CD4-positive, alpha-beta T cell treated with Interleukin-6 for 4 hours (primary cell): ENCODE measurements around the gene CLOCK.
"Not testable (repeated sequence)": the region's sequence is repeated elsewhere in the genome, so short reads cannot be mapped to it uniquely, and the experiment has no call there.

Experiments
- DNase-seq: peaks from one replicate; pipeline ENCODE4 v3.0.0-alpha.2; 2020; ENCODE audit warnings: mixed read lengths

CLOCK gene, protein sequence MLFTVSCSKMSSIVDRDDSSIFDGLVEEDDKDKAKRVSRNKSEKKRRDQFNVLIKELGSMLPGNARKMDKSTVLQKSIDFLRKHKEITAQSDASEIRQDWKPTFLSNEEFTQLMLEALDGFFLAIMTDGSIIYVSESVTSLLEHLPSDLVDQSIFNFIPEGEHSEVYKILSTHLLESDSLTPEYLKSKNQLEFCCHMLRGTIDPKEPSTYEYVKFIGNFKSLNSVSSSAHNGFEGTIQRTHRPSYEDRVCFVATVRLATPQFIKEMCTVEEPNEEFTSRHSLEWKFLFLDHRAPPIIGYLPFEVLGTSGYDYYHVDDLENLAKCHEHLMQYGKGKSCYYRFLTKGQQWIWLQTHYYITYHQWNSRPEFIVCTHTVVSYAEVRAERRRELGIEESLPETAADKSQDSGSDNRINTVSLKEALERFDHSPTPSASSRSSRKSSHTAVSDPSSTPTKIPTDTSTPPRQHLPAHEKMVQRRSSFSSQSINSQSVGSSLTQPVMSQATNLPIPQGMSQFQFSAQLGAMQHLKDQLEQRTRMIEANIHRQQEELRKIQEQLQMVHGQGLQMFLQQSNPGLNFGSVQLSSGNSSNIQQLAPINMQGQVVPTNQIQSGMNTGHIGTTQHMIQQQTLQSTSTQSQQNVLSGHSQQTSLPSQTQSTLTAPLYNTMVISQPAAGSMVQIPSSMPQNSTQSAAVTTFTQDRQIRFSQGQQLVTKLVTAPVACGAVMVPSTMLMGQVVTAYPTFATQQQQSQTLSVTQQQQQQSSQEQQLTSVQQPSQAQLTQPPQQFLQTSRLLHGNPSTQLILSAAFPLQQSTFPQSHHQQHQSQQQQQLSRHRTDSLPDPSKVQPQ

DNA sequence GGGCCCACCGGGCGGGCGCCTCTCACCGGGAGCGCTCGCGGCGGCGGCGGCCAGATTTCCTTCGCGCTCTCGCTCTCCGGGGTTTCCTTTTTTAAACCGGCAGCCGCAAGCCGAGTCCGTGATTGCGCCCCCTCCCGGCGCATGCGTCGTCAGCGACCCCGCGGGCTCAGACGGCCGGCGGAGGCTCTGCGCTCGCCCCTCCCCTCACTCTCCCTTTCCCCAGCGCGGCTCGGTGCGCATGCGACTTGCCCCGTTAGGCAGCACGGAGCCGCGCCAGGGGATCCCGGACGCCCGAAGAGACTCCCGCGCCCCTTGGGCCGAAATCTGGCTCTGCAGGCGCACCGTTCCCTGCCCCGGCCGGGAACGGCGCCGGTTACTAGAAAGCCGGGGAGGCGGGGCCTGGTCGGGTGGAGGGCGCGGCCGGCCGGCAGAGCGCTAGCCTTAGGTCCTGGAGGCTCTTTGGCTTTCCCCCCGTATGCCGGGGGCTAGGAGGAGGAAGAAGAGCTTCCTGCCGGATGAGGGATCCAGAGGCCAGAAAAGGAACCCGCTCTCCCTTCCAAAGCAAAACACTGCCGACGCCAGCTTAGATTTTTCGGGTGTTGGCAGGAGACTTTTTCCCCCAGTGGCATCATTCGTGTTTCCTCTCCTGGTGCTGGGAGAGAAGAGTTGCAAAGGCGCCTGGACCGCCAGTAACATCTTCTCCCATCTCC is at the start of gene CLOCK:
Gene CLOCK (minus strand): TSS at position 154 of the 710 bp plus-strand sequence. CDS start 64,124 bp downstream, outside the sequence.
- peak; percentile 91 for DNase-seq

DNA sequence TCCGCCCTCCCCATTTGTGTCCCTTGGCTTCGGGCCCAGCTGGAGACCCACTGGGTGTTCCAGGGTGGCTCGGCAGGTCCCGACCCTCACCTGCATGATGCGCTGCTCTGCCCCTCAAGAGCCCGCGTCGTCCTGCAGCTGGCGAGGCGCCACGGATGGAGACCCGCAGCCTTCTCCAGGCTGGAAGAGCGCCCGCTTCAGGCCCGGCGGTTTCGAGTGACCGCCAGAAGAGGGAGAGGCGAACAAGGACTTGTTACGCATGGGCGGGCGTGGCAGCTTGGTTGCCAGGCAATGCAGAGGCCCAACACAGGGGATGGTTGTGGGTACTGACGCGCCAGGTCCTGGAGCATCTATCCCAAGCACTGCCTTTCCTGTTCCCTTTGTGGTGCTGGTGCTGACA is 45.3 kb upstream of the CLOCK start, which contains the start of gene PDCL2:
Gene PDCL2 (minus strand): TSS at position 232 of the 400 bp plus-strand sequence. CDS start 136 bp downstream, at position 96.
- DNase-seq = no peak

DNA sequence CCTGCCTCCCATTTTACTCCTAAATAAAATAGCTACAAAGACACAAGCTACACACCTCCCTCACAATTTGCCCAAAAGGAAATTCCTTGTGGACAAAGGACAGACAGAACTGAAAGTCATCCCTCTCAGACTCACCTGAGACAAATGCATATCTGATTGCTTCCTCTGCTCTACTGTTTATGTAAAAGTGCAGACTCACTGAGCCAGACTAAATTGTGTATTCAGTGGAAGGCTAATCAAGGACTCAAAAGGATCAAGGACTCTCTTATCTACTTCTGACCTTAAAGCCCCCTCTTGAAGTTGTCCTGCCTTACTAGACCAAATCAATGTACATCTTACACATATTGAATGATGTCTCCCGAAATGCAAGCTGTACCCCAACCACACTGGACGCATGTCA is 41.5 kb upstream of the CLOCK start:
- DNase-seq = no peak

DNA sequence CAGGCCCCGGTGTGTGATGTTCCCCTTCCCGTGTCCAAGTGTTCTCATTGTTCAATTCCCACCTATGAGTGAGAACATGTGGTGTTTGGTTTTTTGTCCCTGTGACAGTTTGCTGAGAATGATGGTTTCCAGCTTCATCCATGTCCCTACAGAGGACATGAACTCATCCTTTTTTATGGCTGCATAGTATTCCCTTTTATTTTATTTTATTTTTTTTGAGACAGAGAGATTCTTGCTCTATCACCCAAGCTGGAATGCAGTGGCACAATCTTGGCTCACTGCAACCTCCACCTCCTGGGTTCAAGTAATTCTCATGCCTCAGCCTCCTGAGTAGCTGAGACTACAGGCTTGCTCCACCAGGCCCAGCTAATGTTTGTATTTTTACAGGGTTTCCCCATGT is 36.1 kb upstream of the CLOCK start:
- not testable (repeated sequence) for DNase-seq

DNA sequence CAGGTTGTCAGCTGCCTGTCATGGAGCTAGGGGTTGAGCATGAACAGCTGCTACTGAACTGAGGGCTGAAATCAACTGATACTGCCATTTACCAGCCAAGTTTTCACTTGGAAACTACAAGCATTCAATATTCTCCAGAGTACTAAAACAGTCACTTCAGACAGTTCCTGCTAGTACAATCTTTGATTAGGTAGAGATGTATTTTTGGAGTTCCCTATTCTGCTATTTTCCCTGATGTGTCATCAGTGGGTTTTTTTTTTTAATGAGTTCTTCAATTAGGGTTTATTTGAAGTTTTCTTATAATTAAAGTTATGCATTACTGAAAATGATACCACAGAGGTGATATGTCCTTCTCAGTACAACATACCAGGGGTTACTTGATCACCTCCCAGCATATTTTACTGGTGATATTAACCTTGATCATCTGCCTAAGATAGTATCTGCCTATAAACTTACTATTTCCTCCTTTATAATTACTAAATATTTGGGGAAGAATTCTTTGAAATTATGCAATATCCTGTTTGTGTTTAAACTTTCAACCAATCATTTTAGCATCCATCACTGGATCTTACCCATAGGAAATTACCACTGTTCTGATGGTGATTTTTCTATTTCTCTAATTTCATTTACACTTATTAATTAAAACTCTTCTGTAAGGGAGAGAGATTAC is 31.8 kb upstream of the CLOCK start:
- DNase-seq = no peak

DNA sequence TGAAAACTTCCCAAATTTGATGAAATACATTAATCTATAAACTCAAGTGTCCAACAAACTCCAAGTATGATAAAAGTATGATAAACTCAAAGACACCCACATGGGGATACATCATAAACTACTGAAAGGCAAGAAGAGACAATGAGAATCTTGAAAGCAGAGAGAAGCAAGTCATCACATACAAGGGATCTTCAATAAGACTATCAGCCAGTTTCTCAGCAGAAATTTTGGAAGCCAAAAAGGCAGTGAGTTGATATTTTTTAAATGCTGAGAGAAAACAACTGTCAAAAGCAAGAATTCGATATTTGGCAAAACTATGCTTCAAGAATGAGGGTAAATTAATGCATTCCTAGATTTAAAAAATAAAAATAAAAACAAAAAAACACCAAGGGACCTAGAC is 28.8 kb upstream of the CLOCK start:
- no peak for DNase-seq

DNA sequence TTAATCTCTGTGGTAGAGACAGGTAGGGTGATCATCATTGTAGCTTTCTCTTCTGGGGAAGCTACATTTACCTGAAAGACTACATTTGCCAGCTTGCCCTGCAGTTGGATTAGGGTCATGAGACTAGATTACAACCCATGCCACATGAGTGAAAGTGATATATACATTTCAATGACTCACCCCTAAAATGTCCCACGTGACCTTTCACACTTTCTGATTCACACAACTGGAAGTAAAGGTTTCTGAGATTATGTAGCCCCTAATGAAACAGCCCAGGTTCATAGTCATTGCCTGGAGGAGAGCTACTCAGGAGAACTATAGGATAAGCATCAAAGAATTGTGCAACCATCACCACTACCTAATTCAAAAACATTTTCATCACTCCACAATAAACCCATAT is 27.5 kb upstream of the CLOCK start:
- no peak for DNase-seq

DNA sequence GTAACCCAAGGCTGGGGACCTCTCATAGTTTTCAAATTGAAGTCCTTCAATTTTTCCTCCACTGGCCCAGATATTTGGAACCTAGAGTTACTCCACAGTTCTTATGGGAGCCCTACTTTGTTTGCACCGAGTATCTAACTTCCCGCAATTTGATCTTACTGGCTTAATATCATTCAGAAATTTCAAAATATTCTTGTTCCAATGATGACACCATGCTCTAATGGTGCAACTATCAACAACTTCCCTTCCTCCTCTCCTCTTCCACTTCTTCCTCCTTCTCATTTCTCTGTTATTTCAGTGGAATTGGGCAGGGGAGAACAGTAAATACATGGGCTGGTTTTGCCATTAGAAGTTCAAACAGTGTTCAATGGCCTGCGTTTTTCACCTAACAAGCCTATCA is 25.1 kb upstream of the CLOCK start:
- DNase-seq = no peak

DNA sequence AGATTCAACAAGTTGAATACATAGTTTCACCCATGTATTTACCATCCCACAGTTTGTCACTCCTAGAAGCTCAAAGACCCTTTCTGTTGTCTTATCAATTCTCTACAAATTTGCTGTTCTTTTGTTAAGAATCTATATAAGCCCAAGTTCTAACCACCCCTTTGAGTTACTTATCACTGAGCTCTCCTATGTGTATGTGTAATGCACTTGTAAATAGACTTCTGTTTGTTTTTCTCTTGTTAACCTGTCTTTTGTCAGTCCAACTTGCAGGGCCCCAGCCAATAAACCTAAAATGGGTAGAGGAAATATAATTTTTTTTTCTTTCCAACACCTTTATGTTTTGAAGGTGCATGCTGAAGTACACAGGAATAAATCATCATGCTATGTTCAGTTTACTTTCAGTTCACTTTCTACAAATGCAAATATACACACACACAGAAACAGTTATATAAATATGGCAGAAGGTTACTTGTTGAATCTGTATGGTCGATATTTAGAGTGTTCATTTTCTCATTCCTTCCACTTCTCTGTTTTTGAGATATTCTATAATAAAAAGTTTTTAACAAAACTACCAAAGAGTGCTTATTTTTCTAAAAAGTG is 22.3 kb upstream of the CLOCK start:
- no peak for DNase-seq

DNA sequence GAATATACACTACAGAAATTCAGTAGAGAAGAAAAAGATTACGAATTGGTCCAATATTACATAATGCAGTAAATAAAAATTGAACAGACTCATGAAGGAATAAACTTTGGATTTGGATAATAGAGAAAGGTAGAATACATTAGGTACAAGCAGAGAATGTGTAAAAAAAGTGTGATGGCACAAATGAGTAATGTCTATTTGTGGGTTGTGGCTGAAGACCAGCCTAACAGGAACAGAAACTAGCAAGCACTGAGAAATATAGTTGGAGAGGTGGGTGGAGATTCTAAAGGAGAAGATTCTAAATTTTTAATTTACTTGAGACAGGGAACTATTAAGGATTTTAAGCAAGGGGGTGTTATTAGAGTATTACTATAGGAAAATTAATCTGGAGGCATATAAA is 15.2 kb upstream of the CLOCK start:
- DNase-seq = no peak

DNA sequence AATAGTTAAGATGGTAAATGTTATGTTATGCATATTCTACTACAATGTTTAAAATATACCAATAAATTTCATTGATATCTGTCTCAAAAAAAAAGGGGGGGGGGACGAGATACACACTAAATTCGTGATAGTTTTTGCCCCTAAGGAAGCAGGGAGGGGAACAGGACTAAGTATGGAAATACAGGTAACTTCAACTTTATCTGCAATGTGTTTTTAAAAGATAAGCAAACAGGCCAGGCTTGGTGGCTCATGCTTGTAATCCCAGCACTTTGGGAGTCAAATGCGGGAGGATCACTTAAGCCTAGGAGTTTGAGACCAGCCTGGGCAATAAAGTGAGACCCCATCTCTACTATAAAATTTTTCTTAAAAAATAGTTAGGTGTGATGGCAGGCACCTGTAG is 13.4 kb upstream of the CLOCK start:
- DNase-seq = no peak

DNA sequence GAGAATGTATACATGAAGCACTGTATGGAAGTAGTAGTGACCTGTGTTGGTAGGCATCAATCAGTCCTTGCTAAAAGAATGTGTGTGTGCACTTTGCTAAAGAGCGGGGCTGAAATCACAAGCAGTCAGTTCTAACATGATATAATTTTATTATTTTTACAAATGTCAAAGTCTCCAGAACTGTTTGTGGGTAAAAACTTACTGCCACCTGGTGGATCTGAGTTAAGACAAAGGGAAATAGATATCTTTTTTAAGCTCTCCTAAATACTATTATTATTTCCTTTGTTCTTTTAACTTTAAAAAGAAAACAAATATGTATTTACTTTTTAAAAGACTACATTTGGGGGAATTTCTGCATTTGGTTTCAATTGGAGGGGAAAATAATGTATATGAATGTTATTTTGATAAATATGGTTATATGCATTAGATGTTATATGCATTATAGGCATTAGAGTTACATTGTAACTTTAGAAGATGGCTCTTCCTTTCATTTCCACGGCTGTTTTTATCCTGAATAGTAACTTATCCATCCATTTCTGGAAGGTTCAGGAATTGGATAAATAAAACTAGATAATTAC is 7.8 kb upstream of the CLOCK start:
- DNase-seq = no peak

DNA sequence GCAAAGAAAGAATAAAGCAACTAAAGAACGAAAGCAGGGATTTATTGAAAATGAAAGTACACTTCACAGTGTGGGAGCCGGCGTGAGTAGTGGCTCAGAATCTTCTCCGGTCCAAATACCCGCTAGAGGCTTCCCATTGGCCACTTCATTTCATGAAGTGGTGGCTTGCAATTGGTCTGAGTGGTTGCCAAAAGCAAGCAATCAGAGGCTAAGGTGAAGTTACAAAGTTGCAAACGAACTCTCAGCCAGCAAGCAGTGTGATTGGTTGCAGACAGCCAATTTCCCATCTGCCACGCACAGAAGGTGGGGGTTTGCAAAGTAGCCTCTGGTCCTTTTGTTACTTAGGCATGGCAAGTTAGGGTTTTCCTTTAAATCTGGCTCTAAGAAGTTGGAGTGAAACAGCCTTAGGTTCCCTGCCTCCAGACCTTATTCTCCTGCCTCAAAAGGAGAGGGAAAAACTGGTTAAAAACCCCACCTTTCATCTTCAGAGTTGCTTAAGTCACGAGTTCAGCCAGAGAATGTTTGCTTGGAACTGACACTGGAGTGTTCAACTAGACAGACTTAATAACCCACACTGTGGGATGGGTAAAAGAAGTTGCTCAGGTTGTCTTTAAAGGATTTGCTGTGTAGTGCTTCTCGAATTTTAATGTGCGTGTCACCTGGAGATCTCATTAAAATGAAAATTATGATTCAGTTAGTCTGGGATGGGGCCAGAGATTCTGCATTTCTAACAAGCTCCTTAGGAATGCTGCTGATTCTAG is 6.9 kb upstream of the CLOCK start:
- DNase-seq = peak; percentile 16

DNA sequence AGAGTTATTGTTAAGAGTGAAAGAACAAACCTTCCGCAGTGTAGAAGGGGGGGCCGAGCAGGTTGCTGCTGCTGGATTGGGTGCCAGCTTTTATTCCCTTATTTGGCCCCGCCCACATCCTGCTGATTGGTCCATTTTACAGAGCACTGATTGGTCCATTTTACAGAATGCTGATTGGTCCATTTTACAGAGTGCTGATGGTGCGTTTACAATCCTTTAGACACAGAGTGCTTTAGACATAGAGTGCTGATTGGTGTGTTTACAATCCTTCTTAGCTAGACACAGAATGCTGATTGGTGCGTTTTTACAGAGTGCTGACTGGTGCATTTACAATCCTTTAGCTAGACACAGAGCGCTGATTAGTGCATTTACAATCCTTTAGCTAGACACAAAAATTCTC is 5.3 kb upstream of the CLOCK start:
- not testable (repeated sequence) for DNase-seq

DNA sequence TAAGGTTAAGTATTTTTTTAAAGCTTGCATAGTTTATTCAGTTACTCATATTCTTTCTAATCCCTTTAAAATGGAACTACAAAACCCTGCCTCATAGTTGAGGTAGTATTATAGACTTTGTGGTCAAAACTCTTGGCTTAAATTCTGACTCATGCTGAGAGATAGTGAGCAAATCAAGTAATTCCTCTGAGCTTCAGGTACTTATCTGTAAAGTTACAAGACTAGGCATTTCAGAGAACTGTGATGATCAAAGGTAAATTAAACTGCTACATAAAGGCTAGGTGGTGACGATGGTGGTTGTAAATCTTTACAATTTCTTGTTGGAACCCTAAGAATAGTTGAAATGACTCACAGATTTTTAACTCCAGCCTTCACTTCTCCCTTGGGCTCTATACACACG is 3.2 kb upstream of the CLOCK start:
- no peak for DNase-seq

DNA sequence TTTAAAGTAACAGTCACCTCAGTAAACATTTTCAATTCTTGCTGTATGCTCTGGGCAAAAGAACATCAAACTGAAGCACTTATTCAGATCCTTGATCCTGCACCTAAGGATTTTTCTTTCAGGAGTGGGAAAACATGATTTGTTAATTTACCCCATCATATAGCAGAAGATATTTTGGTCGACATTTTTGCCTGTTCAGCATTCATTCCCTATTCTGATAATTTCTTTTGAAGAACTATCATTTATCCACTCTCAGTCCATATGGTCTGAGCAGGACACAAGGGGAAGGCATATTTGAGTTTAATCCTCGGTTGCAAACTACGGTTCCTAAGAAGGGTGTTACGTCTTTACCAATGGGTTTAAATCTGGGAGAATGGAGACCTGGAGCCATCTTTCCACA is 1.2 kb upstream of the CLOCK start:
- no peak for DNase-seq

DNA sequence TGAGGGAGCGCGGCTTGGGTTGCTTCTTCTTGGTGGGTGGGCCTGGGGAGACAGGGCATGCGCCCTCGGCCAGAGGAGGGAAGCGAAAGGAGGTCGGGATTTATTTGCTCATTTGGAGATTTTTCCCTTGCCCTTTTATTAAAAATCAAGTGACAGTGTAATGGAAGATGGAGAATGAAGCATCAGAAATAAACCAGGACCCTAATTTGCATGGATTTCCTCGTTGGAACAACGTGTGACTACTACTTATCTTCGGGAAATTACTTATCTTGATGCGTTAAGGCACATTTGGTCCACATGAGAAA is 709 bp upstream of the CLOCK start:
- no peak for DNase-seq

DNA sequence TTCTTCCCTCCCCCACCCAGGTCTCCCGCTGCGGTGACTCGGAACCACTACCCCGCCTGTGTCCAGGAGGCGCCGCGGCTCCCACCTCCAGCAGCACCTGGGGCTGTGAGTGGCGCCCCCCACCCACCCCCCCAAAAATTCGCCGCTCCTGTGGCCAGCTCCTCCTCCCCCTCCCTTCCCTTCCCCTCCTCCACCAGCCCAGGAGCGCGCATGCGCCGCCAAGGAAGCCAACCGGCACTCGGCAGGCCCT is 278 bp downstream of the CLOCK start:
- DNase-seq = no peak

DNA sequence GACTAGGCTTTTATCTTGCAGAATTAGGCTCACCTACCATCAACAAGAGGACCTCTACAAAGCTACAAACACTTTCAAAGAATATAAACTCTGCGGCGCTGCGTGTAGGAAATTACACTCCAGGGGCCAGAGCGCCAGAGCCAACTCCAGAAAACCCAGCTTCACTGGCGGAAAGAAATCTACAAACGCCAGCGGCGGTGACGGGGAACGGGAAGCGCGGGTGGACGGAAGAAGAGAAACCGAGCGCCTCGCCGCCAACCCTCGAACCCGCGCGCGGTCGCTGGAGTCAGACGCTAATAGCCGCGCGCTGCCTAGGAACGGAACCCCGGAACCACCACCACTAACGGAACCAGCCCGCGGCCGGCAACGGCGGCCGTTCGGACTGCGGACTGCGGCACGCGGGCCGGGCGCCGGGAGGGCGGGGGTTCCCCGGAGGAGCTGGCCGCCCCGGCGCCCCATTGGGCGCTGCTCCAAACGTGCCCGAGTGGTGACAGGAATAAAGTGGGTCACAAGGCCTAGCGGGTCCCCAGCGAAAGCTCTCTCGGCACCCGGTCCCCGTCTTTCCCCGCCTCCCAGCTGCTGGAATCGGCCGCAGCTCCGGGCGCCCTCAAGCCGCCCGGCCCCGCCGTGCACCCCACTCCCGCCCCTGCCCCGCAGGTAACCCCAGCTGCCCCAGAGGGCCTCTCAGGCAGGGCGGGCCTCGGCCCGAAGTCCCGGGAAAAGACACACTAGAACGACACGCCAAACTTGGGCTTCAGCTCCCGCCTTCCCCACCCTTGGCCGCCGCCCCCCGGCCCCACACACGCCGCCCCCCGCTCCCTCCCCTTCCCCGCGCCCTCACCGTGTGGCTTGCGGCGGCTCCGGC is 836 bp downstream of the CLOCK start:
- DNase-seq = peak; percentile 59

DNA sequence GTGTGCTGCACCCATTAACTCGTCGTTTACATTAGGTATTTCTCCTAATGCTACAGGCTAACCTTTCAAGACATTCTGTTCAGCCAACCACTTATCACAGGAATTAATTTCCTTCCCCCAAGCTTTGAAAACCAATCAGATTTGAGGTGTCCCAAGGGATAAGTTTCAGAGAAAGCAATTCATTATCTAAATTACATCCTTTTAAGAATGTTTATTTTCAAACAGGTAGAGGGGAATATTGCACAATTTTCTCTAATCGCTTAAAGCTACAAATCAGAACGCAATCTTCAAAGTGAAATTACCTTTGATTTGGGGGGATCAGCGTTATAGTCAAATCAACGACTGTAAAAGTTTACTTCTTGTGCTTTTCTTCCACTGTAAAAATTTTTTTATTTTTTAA is 1.6 kb downstream of the CLOCK start:
- DNase-seq = no peak

DNA sequence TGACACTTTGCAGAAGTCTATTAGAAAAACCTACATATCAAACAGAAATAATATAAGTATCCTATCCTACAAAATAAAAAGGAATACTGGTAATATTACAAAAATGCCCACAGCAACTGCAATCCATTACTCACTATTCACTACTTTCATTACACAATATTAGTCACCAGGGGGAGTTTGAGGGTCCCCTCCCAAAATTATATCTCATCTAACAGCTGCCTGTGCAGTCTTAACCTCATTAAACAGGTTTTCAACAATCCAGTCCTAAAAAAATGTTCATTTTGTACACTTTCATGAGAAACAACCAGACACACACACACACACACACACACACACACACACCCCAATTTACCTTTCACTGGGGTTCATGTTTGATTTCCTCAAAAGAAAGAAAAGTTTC is 2.9 kb downstream of the CLOCK start:
- no peak for DNase-seq
